Loucy (cell line): Measurements from ENCODE around the gene PPP2R2B.
"Not testable (repeated sequence)": the region's sequence is repeated elsewhere in the genome, so short reads cannot be mapped to it uniquely, and the experiment has no call there.

Source experiments
- H2AFZ ChIP-seq: fragments of 200-600 bp; sonication (generic); 2 replicates; pipeline ENCODE4 v1.6.0; 2016; ENCODE audit warnings: antibody characterized with exemption, mild to moderate bottlenecking, low read length, moderate library complexity
- H3F3A ChIP-seq: fragments of 200-600 bp; 2 replicates; pipeline ENCODE4 v1.6.0; 2016; ENCODE audit warnings: antibody characterized with exemption, low read depth, mild to moderate bottlenecking
- H3K27me3 ChIP-seq: fragments of 200-600 bp; sonication (generic); 2 replicates; pipeline ENCODE4 v1.6.1; 2014; ENCODE audit warnings: low read length, mild to moderate bottlenecking; ENCODE audit not compliant: insufficient read depth, poor library complexity, severe bottlenecking
- H3K36me3 ChIP-seq: fragments of 200-600 bp; sonication (generic); 2 replicates; pipeline ENCODE4 v1.6.1; 2016; ENCODE audit warnings: low read length; ENCODE audit not compliant: insufficient read depth
- H3K4me1 ChIP-seq: fragments of 200-600 bp; sonication (generic); 2 replicates; pipeline ENCODE4 v1.5.1; 2014; ENCODE audit warnings: low read length, mild to moderate bottlenecking; ENCODE audit not compliant: insufficient read depth, poor library complexity, severe bottlenecking
- H3K4me2 ChIP-seq: fragments of 200-600 bp; sonication (generic); 2 replicates; pipeline ENCODE4 v1.6.0; 2014; ENCODE audit warnings: antibody characterized with exemption, low read length, low read depth, mild to moderate bottlenecking; ENCODE audit not compliant: poor library complexity, severe bottlenecking
- H3K4me3 ChIP-seq: fragments of 200-600 bp; sonication (generic); 2 replicates; pipeline ENCODE4 v1.5.1; 2014; ENCODE audit warnings: low read length, mild to moderate bottlenecking, mixed read lengths; ENCODE audit not compliant: poor library complexity, severe bottlenecking
- H3K79me2 ChIP-seq: fragments of 200-600 bp; sonication (generic); 2 replicates; pipeline ENCODE4 v1.6.1; 2014; ENCODE audit warnings: low read length; ENCODE audit not compliant: insufficient read depth
- H3K9ac ChIP-seq: fragments of 200-600 bp; sonication (generic); 2 replicates; pipeline ENCODE4 v1.6.0; 2014; ENCODE audit warnings: mild to moderate bottlenecking, low read depth, low read length, moderate library complexity; ENCODE audit not compliant: poor library complexity, severe bottlenecking
- H3K9me2 ChIP-seq: fragments of 200-600 bp; sonication (generic); replicated peaks from 2 replicates; pipeline ENCODE4 v1.6.1; 2016; ENCODE audit warnings: low read depth, low read length, mixed read lengths
- H3K9me3 ChIP-seq: fragments of 200-600 bp; sonication (generic); 2 replicates; pipeline ENCODE4 v1.6.1; 2014; ENCODE audit warnings: mild to moderate bottlenecking, antibody characterized with exemption, low read length, low read depth; ENCODE audit not compliant: insufficient read depth
- H4K20me1 ChIP-seq: fragments of 200-600 bp; sonication (generic); 2 replicates; pipeline ENCODE4 v1.6.0; 2014; ENCODE audit warnings: antibody characterized with exemption, low read length, mild to moderate bottlenecking; ENCODE audit not compliant: insufficient read depth, poor library complexity, severe bottlenecking
- EZH2phosphoT487 ChIP-seq: fragments of 200-600 bp; IDR thresholded peaks from 2 replicates; pipeline ENCODE4 v1.6.1; 2018; ENCODE audit warnings: antibody characterized with exemption, mild to moderate bottlenecking, moderate library complexity, borderline replicate concordance
- TF ChIP-seq, protein P1 (sequence below): fragments of 200-600 bp; sonication (generic); conservative IDR thresholded peaks from 2 replicates; pipeline ENCODE4 v1.5.1; 2014; ENCODE audit warnings: mild to moderate bottlenecking, antibody characterized with exemption, low read length

PPP2R2B gene

DNA sequence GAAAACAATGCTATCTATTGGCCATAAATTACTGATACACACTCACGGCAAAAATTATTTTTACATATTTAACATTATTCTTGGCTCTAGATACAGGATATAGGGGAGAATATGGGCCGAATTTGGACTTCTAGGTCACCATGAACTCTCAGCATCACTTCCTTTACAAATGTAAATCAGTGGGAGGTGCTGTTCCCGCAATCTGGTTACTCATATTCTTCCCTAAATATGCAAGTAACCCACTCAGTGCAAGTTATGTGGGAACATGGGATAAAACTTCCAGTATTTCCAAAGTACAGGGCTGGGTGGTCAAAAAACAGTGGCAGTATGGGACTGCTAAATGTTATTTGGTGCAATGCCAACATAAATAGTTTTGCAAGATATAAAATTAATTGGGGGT, 145.6 kb downstream of the PPP2R2B start:
- no peak overlapping the region for H3K4me3 ChIP-seq
- H4K20me1 ChIP-seq = no peaks in the 10 kb centered on the region
- H2AFZ ChIP-seq = no peak overlapping the region
- H3K79me2 ChIP-seq = no peaks in the 10 kb centered on the region
- no peak overlapping the region for H3K9ac ChIP-seq
- H3K9me3 ChIP-seq = no peaks in the 10 kb centered on the region
- H3K4me1 ChIP-seq = no peaks in the 10 kb centered on the region
- no peak overlapping the region for H3K4me2 ChIP-seq
- no peaks in the 10 kb centered on the region for H3K27me3 ChIP-seq
- H3K9me2 ChIP-seq = no peaks in the 10 kb centered on the region
- no peaks in the 10 kb centered on the region for H3F3A ChIP-seq
- H3K36me3 ChIP-seq = no peaks in the 10 kb centered on the region
- TF ChIP-seq, protein P1, sequence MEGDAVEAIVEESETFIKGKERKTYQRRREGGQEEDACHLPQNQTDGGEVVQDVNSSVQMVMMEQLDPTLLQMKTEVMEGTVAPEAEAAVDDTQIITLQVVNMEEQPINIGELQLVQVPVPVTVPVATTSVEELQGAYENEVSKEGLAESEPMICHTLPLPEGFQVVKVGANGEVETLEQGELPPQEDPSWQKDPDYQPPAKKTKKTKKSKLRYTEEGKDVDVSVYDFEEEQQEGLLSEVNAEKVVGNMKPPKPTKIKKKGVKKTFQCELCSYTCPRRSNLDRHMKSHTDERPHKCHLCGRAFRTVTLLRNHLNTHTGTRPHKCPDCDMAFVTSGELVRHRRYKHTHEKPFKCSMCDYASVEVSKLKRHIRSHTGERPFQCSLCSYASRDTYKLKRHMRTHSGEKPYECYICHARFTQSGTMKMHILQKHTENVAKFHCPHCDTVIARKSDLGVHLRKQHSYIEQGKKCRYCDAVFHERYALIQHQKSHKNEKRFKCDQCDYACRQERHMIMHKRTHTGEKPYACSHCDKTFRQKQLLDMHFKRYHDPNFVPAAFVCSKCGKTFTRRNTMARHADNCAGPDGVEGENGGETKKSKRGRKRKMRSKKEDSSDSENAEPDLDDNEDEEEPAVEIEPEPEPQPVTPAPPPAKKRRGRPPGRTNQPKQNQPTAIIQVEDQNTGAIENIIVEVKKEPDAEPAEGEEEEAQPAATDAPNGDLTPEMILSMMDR = no peak
- TF ChIP-seq EZH2phosphoT487 = no peak

DNA sequence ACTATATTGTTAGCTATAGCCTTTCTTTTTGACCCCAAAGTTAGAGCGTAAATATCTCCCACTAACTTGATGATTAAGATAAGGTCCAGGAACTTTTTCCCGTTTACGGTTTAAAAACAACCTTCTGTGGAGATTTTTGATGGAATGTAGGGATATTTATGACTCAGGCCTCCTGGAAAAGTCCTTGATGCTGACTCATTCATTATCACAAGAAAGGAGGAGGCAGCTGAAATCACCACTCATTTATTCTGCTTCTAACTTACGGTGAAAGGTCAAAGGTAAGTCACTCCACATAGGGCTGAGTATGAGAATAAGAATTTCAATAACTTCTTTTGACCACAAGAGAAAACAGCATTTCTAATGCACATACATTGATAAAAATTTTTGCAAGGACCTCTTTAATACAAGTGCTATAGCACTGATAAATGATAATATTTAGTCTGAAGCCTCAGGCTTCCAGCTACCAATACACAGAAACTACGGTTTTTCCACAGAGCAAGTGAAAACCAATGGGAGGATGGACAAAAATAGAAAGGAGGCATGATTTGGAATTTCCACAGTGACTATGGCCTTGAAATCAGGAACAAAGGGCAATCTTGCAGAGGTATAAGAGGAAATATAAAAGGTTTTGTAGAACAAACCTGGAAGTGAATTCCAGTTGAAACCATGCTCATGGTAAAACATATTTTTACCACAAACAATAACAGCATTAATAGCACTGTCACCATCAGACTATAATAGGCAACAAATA, 146.5 kb downstream of the PPP2R2B start:
- no peaks in the 10 kb centered on the region for H3K9me2 ChIP-seq
- H4K20me1 ChIP-seq = no peaks in the 10 kb centered on the region
- no peaks in the 10 kb centered on the region for H3F3A ChIP-seq
- H3K36me3 ChIP-seq = no peaks in the 10 kb centered on the region
- no peak for TF ChIP-seq EZH2phosphoT487
- TF ChIP-seq, protein P1 = no peak
- no peaks in the 10 kb centered on the region for H3K79me2 ChIP-seq
- H3K4me1 ChIP-seq = no peaks in the 10 kb centered on the region
- no peak overlapping the region for H2AFZ ChIP-seq
- no peaks in the 10 kb centered on the region for H3K27me3 ChIP-seq
- no peak overlapping the region for H3K4me3 ChIP-seq
- H3K4me2 ChIP-seq = no peak overlapping the region
- H3K9ac ChIP-seq = no peak overlapping the region
- no peaks in the 10 kb centered on the region for H3K9me3 ChIP-seq

DNA sequence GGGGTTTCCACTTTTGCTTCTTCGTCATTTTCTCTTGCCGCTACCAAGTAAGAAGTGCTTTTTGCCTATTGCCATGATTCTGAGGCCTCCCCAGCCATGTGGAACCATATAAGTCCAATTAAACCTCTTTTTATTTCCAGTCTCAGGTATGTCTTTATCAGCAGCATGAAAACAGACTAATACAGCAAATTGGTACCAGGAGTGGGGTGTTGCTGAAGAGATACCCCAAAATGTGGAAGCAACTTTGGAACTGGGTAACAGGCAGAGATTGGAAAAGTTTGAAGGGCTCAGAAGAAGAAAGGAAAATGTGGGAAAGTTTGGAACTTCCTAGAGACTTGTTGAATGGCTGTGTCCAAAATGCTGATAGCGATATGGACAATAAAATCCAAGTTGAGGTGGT, 149.8 kb downstream of the PPP2R2B start:
- not testable (repeated sequence) for H3K4me2 ChIP-seq, H3K4me3 ChIP-seq, H3K4me1 ChIP-seq, H3F3A ChIP-seq, H3K9me2 ChIP-seq, H3K9me3 ChIP-seq, H3K79me2 ChIP-seq, H2AFZ ChIP-seq, H3K27me3 ChIP-seq, H3K36me3 ChIP-seq, H4K20me1 ChIP-seq, H3K9ac ChIP-seq

DNA sequence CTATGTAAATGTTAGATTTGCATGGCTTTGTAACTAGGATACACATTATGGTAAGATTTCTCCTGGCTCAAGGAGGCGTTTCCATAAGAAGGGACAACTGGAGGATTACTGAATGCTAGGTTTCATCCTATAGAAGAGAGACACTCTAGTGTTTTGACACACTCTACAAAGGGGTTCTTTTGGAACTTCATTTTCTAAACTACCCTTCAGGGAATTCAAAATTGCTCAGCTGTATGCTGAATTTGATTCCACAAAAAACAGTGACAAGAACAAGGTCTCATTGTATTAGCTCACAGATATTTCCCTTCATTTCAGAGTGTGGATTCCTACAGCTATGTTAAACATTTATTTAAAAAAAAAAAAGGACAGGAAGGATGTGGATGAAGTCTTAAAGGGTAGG, 151.7 kb downstream of the PPP2R2B start:
- no peaks in the 10 kb centered on the region for H3K79me2 ChIP-seq
- H4K20me1 ChIP-seq = no peaks in the 10 kb centered on the region
- H3F3A ChIP-seq = no peaks in the 10 kb centered on the region

More for the DNA sequence above, 151.7 kb downstream of the PPP2R2B start:
- H3K9ac ChIP-seq = no peak overlapping the region
- TF ChIP-seq, protein P1 = no peak
- no peak for TF ChIP-seq EZH2phosphoT487
- H3K36me3 ChIP-seq = no peaks in the 10 kb centered on the region
- no peak overlapping the region for H3K4me3 ChIP-seq
- no peaks in the 10 kb centered on the region for H3K27me3 ChIP-seq
- no peaks in the 10 kb centered on the region for H3K9me2 ChIP-seq
- H2AFZ ChIP-seq = no peak overlapping the region
- H3K4me2 ChIP-seq = no peak overlapping the region
- H3K9me3 ChIP-seq = no peaks in the 10 kb centered on the region
- no peaks in the 10 kb centered on the region for H3K4me1 ChIP-seq
